ENCODE data around the gene PTPRA.
A peak's percentile ranks its signal among the peaks of the same experiment; 100 is the strongest.
"Not testable (repeated sequence)": the region's sequence is repeated elsewhere in the genome, so short reads cannot be mapped to it uniquely, and the experiment has no call there.

The PTPRA gene

DNA sequence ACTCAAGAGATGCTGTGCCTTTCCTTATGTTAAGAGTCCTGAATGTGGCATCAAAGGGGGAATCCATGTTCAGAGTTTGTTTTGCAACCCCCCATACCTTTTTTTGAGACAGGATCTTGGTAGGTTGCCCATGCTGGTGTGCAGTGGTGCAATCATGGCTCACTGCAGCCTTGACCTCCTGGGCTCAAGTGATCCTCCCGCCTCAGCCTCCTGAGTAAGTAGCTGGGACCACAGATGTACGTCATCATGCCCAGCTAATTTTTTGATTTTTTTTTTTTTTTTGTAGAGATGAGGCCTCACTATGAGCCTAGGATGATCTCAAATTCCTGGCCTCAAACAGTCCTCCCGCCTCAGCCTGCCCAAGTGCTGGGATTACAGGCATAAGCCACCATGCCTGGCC, 16.5 kb downstream of the PTPRA start:
- DNase-seq: no peak

DNA sequence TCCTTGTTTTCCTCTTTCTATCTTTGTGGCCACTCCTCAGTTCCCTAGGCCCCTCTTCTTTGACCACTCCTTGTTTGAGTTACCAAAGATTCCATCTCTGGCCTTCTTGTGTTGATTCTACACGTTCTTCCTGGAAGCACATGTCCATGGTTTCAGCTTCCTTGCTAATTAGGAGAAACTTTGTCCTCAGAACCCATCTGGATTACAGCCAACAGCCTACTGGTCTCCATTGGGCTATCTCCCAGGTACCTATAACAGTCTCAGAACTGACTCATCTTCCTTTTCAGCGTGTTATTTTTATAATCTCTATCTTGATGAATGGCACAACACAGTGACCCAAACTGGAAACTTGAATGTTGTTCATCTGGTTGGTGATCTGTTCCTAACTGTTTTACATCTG, 17.5 kb downstream of the PTPRA start:
- DNase-seq: no peak

DNA sequence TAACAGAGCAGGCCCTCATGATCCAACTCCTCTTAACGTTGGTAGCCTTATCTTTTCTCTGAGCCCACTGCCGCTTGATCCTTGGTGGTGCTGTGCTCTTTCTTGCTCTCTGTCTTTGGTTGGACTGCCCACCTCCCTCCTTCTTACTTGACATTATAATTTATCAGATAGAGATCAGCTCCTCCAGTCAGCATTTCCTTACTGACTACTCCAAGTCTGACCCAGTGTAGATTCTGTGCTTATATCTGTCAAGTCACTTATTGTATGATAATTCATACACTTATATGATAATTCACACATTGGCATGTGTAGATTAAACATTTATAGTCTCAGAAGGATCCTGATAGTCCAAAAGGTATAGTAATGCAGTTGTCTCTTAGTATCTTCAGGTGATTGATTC, 18.1 kb downstream of the PTPRA start:
- no peak for DNase-seq

DNA sequence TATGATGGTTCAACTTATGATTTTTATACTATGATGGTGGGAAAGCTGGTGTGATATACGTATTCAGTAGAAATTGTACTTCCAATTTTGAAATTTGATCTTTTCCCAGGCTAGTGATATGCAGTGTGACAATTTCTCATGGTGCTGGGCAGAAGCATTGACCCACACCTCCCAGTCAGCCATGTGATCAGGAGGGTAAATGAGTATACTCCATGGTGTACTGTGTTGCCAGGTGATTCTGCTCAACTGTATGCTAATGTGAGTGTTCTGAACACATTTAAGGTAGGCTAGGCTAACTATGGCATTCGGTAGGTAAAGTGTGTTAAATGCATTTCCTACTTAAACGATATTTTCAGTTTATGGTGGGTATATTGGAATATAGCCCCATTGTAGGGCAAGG, 19.1 kb downstream of the PTPRA start:
- DNase-seq: peak in 1 of 2 experiments; percentile 29

DNA sequence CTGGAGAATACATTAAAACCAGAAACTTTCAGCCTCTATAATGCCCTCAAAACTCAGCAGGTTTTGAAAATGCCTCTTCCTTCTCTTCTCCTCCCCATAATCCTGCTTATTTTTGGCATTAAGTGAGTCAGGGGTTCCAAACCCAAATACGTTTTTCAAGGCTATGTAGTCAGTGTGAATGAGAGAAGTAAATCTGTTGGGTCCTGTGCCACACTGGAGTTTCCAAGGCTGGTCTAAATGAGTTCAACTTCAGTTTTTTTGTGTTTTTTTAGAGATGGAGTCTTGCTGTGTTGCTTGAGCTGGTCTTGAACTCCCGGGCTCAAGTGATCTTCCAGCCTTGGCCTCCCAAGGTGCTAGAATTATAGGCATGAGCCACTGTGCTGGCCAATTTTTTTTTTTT, 20.9 kb downstream of the PTPRA start:
- DNase-seq: no peak

DNA sequence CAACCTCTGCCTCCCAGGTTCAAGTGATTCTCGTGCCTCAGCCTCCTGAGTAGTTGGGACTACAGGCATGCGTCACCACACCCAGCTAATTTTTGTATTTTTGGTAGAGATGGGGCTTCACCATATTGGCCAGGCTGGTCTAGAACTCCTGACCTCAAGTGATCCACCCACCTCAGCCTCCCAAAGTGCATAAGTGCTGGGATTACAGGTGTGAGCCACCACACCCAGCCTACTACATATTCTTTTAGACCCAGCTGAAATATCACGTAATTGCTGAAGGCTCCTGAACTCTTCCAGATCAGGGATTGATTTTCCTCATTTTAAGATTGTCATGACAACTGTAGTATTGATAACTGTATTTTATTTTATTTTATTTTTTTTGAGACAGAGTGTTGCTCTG, 21.9 kb downstream of the PTPRA start:
- DNase-seq: not testable (repeated sequence)

DNA sequence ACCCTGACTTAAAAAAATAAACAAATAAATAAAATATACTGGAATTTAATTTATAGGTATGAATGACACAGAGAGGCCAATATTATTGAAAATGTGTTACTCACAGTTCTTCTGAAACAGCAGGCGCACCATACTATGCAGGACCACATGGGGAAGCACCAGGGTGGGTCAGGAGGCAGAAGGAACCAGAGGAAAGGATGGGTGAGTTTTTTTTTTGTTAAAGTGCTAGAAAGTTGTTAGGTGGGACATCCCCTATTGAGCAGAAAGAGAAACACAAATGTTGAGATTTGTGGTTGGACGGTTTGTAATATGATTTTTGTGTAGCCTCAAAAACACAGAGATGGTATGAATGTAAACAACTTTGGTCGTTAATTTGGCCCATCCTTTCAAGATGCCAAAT, 26.0 kb downstream of the PTPRA start:
- no peak for DNase-seq

DNA sequence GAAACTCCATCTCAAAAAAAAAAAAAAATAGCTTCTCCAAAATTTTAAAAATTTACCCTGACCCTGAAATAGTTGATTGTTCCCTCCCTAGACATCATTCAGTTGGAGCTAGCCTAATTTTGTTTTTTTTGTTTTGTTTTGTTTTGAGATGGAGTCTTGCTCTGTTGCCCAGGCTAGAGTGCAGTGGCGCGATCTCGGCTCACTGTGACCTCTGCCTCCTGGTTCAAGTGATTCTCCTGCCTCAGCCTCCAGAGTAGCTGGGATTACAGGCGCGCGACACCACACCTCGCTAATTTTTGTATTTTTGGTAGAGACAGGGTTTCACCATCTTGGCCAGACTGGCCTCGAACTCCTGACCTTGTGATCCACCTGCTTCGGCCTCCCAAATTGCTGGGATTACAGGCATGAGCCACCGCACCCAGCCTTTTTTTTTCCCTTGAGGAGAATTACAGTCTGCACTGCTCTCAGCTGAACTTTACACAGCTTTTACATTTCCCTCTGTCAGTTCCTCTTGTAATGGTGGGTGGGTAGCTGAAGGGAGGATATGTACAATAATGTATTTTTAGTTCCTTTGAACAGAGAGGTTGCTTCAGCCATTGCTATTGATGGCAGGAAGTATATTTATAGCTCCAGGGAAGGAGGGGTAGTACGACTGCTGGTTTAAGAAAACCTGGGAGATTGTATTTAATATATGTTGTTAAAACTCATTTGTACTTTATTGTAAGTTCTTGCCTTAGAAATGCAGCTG, 27.7 kb downstream of the PTPRA start:
- no peak for DNase-seq

DNA sequence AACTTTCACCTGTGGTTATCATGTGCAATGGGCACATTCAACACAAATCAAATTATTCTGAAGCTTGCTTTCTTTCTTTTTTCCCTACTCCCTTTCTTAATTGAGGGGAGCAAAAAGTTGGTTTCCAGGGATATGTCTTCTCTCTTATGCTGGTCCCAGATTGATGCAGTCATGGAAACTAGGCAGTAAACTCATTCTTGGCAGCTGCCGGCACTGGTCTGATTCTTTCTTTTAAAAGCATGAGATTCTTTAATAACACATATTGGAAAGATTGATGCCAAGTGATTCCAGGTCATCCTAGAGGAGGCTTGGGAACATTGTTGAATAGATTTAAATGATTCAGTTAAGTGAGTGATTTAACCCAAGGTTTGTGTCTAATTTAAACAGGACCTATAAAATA, 29.0 kb downstream of the PTPRA start:
- DNase-seq: no peak

DNA sequence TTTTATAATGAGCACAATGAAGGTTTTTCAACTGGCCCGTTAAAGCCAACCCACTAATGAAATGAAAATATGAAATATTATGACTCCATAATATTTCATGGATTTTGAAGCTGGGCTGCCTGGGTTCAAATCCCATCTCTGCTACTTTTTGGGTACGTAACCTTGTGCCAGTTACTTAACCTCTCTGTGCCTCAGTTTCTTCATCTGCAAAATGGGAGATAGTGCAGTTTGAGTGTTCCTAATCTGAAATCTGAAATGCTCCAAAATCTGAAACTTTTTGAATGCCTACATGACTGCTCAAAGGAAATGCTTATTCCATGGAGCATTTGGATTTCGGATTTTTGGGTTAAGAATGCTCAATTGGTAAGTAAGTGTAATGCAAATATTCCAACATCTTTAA, 29.5 kb downstream of the PTPRA start:
- DNase-seq: no peak

DNA sequence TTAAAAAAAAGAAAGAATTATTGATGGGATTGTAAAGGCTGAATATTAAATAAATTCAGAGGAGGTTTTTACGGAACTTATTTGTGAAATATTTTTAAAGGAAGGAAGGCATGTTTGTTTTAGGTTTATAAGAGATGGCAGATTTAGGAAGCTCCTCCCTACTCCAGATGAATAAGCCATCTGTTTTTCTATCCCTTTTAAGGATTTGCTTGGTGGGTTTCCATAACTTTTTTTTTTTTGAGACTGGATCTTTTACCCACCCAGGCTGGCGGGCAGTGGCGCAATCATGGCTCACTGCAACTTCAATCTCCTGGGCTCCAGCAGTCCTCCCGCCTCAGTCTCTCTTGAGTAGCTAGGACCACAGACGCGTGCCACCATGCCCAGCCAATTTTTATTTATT, 30.4 kb downstream of the PTPRA start:
- DNase-seq: no peak

DNA sequence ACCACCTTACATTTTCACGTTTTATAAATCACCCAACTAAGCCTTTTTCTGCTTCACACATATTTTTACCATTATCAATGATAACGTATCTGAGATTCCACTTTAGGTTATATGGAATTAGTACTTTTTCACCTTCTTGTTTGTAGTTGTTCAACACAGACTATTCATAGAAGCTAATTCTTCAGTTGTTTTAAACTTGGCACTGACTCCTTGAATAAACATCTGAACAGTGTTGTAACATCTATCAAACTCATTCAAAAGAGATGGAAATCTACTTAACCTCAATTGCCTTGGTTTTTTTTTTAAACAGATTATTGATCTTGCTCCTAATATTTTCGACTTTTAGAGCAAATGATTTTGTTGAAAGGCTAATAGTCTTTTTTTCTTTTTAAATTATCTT, 34.2 kb downstream of the PTPRA start:
- DNase-seq: no peak

DNA sequence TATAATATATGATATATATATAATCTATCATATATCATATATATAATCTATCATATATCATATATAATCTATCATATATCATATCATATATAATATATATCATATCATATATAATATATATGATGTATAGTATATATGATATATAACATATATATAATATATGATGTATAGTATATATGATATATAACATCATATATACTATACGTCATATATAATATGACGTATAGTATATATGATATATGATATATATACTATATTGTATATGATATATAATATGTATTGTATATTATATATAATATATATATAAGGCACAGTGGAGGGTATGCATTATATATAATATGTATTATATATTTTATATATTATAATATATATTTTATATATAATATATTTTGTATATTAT, 36.7 kb downstream of the PTPRA start:
- DNase-seq: no peak

DNA sequence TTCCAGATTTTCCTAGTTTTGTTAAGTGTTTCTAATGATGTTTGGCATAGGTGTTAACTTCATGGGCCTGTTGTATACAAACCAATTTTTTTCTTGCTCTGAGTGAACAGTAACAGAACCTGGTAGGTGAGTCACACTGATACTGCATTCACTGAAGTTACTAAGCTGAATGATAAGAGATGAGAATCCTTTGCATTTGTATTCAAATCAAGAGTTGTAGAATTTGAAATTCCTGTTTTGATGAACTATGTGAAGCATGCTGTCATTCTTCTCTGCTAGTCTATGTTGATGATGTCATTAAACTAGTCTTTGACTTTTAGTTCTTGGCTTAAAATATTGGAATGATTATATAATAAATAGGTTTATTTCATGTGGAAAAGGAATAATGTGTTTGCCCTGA, 37.9 kb downstream of the PTPRA start:
- no peak for DNase-seq

DNA sequence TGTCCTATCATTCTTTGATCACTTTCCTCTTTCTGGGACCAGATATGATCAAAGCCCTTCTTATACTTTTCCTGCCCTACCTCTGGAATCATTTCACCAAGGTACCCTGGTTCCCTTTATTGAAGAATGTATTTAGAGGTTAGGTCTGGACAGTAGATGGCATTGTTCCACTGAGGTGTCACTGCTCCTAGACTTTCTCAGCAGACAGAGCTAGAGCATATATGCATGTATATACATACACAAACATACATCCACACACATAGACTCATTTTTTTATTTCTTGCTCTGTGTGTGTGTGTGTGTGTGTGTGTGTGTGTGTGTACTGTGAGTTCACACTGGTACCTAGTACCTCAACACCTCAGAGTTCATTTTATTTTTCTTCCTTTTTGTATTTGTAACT, 40.9 kb downstream of the PTPRA start:
- DNase-seq: peak; percentile 24 to 51

DNA sequence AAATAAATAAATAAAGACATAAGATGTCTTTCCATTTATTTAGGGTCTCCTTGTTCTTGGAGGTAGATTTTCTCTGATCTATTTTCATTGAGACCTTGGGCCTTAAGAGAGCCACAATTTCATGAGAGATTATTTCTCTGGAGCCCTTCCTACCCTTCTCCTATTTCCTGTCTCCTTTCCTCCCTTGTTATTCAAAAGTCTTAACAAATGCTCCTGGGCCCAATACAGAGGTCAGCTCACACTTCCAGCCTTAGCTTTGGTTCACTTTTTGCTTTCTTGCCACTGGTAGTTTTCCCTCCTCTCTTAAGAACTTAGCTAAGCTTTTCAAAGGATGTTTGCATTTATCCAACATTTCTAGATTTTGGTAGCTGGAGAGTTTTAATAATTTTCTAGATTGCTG, 44.0 kb downstream of the PTPRA start:
- no peak for DNase-seq

DNA sequence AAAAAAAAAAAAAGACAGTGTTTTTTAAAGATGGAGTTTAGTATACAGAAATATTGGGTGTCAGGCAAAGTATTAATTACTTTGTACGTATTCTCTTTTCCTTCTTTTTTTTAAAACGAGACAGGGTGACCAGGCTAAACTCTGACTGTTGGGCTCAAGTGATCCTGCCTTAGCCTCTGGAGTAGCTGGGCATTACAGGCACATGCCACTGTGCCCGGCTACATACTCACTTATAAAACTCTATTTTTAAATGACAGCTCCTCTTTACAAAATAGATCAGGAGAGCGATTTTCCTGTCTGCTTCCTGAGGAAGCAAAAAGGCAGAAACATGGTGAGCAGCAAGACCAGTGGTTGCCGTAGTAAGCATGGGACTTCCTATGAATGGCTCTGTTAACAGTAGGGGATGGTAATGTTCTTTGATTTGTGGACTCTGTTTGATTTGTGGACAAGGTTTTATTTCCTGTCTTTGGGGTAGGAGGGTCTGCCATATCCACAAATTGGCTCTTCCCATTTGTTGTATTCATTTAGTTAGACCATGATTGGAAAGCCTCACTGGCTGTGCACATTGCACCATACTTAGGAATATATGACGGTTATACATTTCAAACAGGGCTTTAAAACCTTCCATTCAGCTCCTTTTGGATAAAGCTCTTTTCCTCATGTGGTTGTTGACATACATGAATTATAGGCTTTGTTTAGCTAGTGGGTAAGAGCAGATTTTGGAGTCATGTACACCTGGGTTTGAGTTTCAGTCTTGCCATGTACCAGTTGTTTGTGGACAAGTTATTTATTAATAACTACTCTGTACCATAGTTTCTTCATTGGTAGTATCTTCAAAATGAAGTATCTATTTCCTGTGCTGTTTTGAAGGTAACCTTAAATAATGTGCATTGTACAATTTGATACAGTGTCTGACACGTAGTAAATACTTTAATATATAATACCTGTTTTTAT, 45.1 kb downstream of the PTPRA start:
- no peak for DNase-seq

DNA sequence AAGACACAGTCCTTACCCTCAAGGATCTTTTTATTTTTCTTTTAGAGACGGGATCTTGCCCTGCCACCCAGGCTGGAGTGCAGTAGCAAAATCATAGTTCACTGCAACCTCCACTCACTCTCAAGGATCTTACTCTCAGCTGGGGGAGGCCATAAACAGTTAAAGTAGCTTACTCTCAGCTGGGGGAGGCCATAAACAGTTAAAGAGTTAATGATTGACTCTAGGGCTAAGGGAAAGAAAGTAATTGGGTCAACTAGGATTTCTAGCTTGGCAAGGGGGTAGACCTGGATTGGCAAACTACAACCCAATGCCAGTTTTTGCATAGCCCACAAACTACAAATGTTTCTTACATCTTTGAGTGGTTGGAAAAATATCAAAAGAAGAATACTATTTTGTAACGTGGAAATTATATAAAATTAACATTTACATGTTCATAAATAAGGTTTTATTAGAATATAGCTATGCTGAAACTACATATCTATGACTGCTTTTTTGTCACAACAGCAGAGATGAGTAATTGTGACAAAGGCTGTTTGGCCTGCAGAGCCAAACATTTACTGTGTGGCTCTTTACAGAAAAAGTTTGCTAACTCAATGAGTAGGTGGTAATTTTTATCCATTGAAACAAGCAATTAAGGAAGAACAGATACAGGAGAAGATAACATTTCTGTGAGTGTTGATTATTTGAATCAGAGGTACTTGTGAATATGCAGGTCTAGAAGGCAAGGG, 46.4 kb downstream of the PTPRA start:
- DNase-seq: no peak

DNA sequence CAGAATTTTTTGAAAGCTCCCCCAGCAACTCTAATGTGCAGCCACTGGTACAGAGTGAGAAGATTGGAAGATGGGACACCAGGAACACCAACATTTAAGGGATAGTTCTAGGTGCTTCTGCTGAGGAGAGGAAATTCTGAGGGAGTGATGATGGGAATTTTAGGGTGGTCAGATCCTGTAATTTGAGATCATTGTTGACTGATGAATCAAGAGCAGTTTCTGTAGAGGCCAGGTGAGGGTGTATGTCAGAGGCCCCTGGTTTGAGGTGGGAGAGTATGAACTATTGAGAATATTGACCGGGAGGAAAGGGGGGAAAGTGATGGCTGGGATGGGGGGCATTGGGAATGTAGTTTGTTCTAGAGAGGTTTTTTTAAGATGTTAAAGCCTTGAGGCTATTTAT, 47.2 kb downstream of the PTPRA start:
- DNase-seq: no peak

DNA sequence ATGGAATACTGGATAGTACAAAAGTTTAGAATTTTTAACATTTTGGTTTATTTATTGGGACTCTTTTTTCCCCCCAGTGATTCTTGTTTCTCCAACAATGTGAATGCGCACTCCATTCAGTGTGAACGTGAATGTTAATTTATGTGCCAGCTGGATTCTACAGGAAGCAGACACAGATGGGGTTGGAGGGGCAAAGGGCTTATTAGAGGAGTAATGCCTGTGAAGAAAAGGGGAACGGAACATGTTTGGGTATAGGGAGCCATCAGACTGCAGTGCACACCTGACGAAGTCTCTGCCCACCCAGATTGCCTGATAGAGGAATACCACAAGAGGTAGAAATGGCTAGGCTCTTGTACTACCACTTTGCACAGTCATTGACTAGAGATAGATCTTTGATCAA, 48.2 kb downstream of the PTPRA start:
- DNase-seq: no peak

DNA sequence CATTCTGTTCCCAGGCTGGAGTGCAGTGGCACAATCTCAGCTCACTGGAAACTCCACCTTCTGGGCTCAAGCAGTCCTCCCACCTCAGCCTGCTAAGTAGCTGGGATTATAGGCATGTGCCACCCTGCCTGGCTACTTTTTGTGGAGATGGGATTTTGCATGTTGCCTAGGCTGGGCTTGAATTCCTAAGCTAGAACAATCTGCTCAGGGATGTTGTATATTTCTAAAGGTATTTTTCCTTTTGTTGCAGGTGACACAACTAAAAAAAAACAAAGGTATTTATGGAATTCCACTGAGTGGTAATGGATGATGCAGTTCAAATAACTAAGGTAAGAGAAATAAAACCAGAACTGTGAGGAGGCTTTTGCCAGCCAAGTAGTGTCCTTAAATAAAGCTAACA, 49.7 kb downstream of the PTPRA start:
- no peak for DNase-seq

DNA sequence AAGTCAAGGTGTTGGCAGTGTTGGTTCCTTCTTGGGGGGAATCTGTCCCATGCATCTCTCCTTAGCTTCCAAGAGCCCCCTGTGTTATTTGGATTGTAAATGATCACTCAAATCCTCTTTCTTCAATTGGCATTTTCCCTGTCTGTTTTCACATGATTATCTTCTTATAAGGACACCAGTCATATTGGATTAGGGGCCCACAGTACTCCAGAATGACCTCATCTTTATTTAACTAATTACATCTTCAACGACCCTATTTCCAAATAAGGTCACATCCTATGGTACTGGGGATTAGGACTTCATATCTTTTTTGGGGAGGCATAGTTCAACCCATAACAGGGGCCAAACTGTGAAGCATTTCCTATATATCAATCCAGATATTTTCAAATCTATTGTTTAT, 57.3 kb downstream of the PTPRA start:
- DNase-seq: no peak

DNA sequence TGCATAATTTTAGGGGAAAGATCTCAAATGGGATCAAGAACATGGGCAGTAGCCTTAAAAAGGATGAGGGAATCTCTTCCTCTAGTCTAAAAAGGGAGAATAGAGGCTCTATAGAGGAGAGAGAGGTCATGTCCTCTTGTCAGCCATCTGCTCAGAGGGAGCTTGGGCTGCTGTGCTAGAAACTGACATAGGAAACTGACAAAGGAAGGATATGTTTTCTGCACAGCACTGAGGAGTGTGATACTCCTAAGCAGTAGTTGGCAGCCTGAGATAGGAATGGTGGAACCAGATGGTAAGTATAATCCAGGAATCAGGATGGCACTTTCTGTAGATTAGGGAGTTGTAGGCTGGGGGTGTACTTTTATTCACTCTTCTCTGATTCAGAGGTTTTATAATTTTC, 59.2 kb downstream of the PTPRA start:
- DNase-seq: no peak

DNA sequence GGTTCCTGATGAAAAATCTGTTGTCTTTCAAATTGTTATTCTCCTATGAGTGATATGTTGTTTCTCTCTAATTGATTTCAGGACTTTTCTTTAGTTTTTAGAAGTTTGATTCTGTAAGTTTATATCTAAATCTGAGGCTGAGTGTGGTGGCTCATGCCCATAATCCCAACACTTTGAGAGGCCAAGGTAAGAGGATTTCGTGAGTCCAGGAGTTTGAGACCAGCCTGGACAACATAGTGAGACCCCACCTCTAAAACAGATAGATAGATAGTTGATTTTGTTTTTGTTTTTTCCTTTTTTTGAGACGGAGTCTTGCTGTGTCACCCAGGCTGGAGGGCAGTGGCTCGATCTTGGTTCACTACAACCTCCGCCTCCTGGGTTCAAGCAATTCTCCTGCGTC, 64.6 kb downstream of the PTPRA start:
- no peak for DNase-seq

All from NCI-H526 (cell line).